ENCODE data around the gene DUSP8. TPM values are rescaled to one million over a fixed set of nuclear protein-coding genes. Genes with fewer than 3 reads are reported as not detected.
A peak's percentile ranks its signal among the peaks of the same experiment; 100 is the strongest.

DUSP8 gene
- total and polyA plus RNA-seq, 7 donors = 0.66 to 12.7 (median 4.4) TPM

DNA sequence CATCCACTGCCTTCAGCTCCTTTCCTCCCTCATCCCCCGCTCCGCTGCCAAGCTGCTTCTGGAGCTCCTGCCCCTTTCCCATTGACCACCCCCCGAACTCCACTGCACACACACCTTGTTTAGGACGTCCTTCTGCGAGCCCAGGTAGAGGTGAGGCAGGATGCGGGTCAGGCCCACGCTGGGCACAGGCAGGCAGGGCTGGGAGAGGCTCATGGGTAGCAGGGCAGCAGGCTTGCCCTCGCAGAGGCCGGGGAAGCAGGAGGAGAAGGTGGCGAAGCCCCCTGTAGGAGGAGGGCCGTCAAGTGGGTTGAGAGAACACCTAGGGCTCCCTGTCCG, 13.3 kb downstream of the DUSP8 start:
- WGBS, 2 donors = 29 to 66% methylated on average over 12 of the region's 12 CpGs
- Histone ChIP-seq H3K9me3 (no peaks in the 10 kb centered on the region), H3K4me1 (peaks cover 0 to 47% (median 35%) of the 10 kb centered on the region in 4 donors), H3K27ac (peak overlapping the region; percentile 92 to 99 (median 95)), H3K27me3 (no peaks in the 10 kb centered on the region), H3K4me3 (peak overlapping the region in 2 of 4 donors; percentile 9 to 10), H3K36me3 (peaks cover 0 to 25% (median 10%) of the 10 kb centered on the region in 4 donors)
- DNase-seq = no peak
- intact Hi-C loops (cut with DNase I) = loop anchor here (1.0 to 5.0 kb wide), 2 partner anchors 14 to 96 kb away; partner anchors contain the start of gene DUSP8
- TF ChIP-seq EP300 (IDR thresholded peaks at IDR 0.05) (no peak), POLR2AphosphoS5 (IDR thresholded peaks at IDR 0.05) (no peak), POLR2A (IDR thresholded peaks at IDR 0.05) (no peak)
- TF ChIP-seq, protein P1, sequence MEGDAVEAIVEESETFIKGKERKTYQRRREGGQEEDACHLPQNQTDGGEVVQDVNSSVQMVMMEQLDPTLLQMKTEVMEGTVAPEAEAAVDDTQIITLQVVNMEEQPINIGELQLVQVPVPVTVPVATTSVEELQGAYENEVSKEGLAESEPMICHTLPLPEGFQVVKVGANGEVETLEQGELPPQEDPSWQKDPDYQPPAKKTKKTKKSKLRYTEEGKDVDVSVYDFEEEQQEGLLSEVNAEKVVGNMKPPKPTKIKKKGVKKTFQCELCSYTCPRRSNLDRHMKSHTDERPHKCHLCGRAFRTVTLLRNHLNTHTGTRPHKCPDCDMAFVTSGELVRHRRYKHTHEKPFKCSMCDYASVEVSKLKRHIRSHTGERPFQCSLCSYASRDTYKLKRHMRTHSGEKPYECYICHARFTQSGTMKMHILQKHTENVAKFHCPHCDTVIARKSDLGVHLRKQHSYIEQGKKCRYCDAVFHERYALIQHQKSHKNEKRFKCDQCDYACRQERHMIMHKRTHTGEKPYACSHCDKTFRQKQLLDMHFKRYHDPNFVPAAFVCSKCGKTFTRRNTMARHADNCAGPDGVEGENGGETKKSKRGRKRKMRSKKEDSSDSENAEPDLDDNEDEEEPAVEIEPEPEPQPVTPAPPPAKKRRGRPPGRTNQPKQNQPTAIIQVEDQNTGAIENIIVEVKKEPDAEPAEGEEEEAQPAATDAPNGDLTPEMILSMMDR (IDR thresholded peaks at IDR 0.05) = no peak

DNA sequence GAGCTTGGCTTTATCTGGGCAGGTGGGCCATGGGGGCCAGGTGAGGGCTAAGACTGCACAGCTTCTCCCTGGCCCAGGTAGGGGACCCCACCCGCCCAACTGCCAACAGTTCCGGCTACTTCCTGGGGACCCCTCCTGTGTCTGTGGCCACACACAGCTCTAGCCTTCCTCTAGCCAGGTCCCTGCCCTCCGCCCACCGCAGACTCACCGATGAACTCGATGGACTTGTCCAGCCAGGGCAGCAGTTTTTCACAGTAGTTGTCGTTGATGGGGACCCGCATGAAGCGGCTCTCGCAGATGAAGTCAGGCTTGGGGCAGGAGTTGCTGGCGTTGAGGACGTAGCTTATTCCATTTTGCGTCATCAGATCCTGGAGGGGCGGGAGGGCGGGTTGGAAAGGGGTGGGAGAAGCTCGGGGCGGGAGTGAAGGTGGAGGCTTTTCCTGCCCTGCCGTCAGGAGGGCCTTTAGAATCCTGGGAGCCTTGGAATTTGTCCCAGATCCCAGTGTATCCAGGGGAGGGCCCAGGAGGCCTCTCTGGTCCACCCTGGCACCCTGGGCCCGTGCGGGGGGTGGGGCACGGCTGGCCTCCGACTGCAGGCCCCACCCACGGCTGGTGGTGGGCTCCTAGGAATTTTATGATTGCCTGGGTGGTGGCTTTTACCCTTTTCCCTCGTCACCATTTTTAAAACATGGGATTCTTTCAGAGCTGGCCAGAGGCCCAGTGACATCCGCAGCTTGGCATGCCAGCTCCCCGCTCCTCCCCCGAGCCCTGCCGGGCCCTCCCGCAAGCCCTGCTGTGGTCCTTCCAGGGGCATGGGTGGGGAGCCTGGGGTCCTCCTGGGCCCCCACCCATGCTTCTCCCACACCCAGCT, 13.9 kb downstream of the DUSP8 start:
- peak; percentile 93 for DNase-seq
- Histone ChIP-seq H3K27me3 (no peaks in the 10 kb centered on the region), H3K4me3 (peak overlapping the region in 1 of 4 donors; percentile 10), H3K9me3 (no peaks in the 10 kb centered on the region), H3K4me1 (peaks cover 0 to 42% (median 34%) of the 10 kb centered on the region in 4 donors), H3K36me3 (peaks cover 0 to 20% (median 7%) of the 10 kb centered on the region in 4 donors), H3K27ac (peak overlapping the region; percentile 92 to 99 (median 95))
- WGBS, 2 donors = 30 to 57% methylated on average over 29 of the region's 29 CpGs
- TF ChIP-seq, protein P1 (IDR thresholded peaks at IDR 0.05) = no peak
- peak in 1 of 4 donors; percentile 61 for TF ChIP-seq EP300 (IDR thresholded peaks at IDR 0.05)
- TF ChIP-seq POLR2A (IDR thresholded peaks at IDR 0.05) = peak in 1 of 2 donors; percentile 9
- TF ChIP-seq POLR2AphosphoS5 (IDR thresholded peaks at IDR 0.05) = peak; percentile 30 to 48 (median 36)
- intact Hi-C loops (cut with DNase I) = loop anchor here (1.0 to 5.0 kb wide), 2 partner anchors 14 to 96 kb away; partner anchors contain the start of gene DUSP8

DNA sequence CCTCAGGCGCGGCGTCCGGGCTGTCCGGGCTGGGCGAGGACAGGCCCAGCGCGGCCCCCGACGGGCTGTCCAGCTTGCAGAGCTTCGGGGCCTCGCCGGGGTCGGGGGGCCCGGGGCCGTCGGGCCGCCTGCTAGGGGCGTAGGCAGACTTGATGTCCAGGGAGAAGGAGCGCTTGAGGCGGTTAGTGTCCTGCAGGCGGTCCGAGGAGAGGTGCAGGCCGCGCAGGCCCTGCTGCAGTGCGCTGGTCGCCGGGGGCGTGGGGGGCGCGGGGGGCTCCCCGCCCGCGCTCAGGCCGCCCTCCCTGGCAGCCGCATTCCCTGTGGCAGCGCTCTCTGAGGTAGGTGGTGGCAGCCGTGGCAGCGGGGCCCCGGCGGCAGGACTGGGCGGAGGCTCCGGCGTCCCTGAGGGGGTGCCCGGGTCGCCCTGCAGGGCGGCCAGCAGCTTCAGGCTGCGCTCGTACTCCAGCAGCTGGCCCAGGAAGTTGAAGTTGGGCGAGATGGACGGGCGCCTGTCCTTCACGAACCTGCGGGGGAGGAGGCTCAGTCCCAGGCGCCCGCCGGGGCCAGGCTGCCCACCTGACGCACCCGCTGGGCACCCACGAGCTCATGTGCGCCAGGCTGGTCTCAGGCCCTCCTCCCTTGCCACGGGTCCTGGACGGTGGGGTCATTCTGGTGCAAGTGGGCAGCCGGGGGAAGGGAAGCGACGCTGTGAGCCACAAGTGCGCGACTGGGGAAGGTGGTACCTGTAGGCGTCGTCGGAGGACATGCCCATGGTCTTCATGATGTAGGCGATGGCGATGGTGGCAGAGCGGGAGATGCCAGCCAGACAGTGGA, 14.8 kb downstream of the DUSP8 start:
- intact Hi-C loops (cut with DNase I) = loop anchor here (5.0 kb wide), 1 partner anchor 95 kb away; no protein-coding TSS in a partner anchor
- 84 to 93% methylated on average over 74 of the region's 74 CpGs for WGBS, 2 donors
- peaks cover 0 to 47% (median 39%) of the 10 kb centered on the region in 4 donors for H3K4me1 ChIP-seq

DNA sequence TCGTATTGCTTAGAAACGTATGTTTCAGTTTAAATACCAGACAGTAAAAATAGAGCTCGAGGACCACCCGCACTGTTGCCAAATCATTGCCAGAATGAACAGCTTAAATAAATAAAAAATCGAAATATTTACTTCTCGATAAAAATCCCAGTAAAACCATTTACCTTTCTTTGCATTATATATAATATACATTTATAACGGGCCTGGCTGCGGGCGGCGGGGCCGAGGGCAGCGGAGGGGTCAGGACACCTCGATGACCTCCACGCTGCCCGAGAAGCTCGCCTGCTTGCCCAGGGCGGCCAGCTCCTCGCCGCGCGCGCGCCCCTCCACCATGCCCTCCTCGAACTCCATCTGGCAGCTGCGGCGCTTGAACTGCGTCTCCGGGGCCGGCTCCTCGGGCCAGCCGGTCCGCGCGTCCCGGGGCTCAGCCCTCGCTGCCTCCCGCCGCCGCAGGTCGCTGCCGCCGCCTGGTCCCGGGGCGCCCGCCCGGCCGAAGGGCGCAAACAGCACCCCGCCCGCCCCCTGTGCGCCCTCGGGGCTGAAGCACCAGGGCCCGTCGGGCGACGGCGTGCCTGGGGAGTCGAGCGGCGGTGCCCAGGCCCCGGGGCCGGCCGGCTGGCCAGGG, 15.7 kb downstream of the DUSP8 start:
- Histone ChIP-seq H3K4me1 (peaks cover 0 to 47% (median 40%) of the 10 kb centered on the region in 4 donors), H3K27ac (no peak overlapping the region), H3K9me3 (no peaks in the 10 kb centered on the region), H3K4me3 (no peak overlapping the region), H3K27me3 (no peaks in the 10 kb centered on the region), H3K36me3 (peaks cover 0 to 14% (median 3%) of the 10 kb centered on the region in 4 donors)
- no peak for DNase-seq
- TF ChIP-seq POLR2AphosphoS5 (IDR thresholded peaks at IDR 0.05) (no peak), EP300 (IDR thresholded peaks at IDR 0.05) (no peak), POLR2A (IDR thresholded peaks at IDR 0.05) (no peak)
- TF ChIP-seq, protein P1 (IDR thresholded peaks at IDR 0.05) = no peak
- intact Hi-C loops (cut with DNase I) = loop anchor here (5.0 kb wide), 1 partner anchor 94 kb away; no protein-coding TSS in a partner anchor
- 60 to 85% methylated on average over 63 of the region's 63 CpGs for WGBS, 2 donors

More for the DNA sequence above, 14.8 kb downstream of the DUSP8 start:
- Histone ChIP-seq H3K36me3 (peaks cover 0 to 14% (median 4%) of the 10 kb centered on the region in 4 donors), H3K27ac (peak overlapping the region; percentile 92 to 99 (median 95)), H3K9me3 (no peaks in the 10 kb centered on the region), H3K27me3 (no peaks in the 10 kb centered on the region), H3K4me3 (no peak overlapping the region)
- no peak for DNase-seq
- TF ChIP-seq POLR2A (IDR thresholded peaks at IDR 0.05) (no peak), EP300 (IDR thresholded peaks at IDR 0.05) (no peak), POLR2AphosphoS5 (IDR thresholded peaks at IDR 0.05) (no peak)
- TF ChIP-seq, protein P1 (IDR thresholded peaks at IDR 0.05) = no peak

All from sigmoid colon (tissue), 7 donors.